ENCODE data around the gene RMC1. TPM values are rescaled to one million over a fixed set of nuclear protein-coding genes. Genes with fewer than 3 reads are reported as not detected.

The RMC1 gene
- total RNA-seq, 2 experiments from 2014 or later: 32.8 to 36.2 TPM

- BruUV-seq (replicated peaks): no TSS peak
- no peak overlapping the region for H3K4me2 ChIP-seq (ENCODE audit: low read length)
- no peak overlapping the region for H2AFZ ChIP-seq (ENCODE audit: low read length)
- H4K20me1 ChIP-seq (ENCODE audit: insufficient read depth, low read length): no peaks in the 10 kb centered on the region
- H3K79me2 ChIP-seq (ENCODE audit: insufficient read depth, low read depth, low read length): no peaks in the 10 kb centered on the region
- CTCF ChIA-PET (ENCODE audit: unreplicated experiment): interaction anchor here (0.6 kb wide), 1 partner anchor 11 kb away, joined by 3 read pairs; no protein-coding TSS in a partner anchor
- TF ChIP-seq CTCF (conservative IDR thresholded peaks at IDR 0.05; ENCODE audit: low read length) (no peak), EZH2phosphoT487 (IDR thresholded peaks at IDR 0.05; ENCODE audit: borderline replicate concordance, low read depth, low read length) (no peak)
- H3K4me3 ChIP-seq (ENCODE audit: low read depth, low read length, poor library complexity, severe bottlenecking): no peak overlapping the region
- no peaks in the 10 kb centered on the region for H3K9me2 ChIP-seq (ENCODE audit: insufficient read depth, low read length)
- H3K4me1 ChIP-seq (ENCODE audit: insufficient read depth, low read length, poor library complexity, severe bottlenecking): no peaks in the 10 kb centered on the region
- H3K36me3 ChIP-seq (ENCODE audit: insufficient read depth, low read length): peaks cover 93% of the 10 kb centered on the region
- DNase-seq (ENCODE audit: low spot score): no peak
- intact Hi-C loops (cut with micrococcal nuclease; ENCODE audit: unreplicated experiment): no loop called here
- POLR2A ChIA-PET: interaction anchor here (0.7 to 1.1 kb wide), 3 partner anchors 10 to 1817 kb away, joined by 3 to 4 read pairs (median 4); no protein-coding TSS in a partner anchor
- H3K27ac ChIP-seq (ENCODE audit: low read depth, low read length, poor library complexity, severe bottlenecking): no peak overlapping the region
- H3K9me3 ChIP-seq (ENCODE audit: low read length): no peaks in the 10 kb centered on the region
These were observed 34.4 kb upstream of the RMC1 start for GRCh38 chr18:23468753-23469459.

GRCh38 chr18:23470620-23471387, 32.5 kb upstream of the RMC1 start:
- peaks cover 92% of the 10 kb centered on the region for H3K36me3 ChIP-seq (ENCODE audit: insufficient read depth, low read length)
- H4K20me1 ChIP-seq (ENCODE audit: insufficient read depth, low read length): no peaks in the 10 kb centered on the region
- no peaks in the 10 kb centered on the region for H3K9me2 ChIP-seq (ENCODE audit: insufficient read depth, low read length)
- CTCF ChIA-PET (ENCODE audit: unreplicated experiment): no interaction called here
- no peaks in the 10 kb centered on the region for H3K9me3 ChIP-seq (ENCODE audit: low read length)
- no peaks in the 10 kb centered on the region for H3K4me1 ChIP-seq (ENCODE audit: insufficient read depth, low read length, poor library complexity, severe bottlenecking)
- H3K79me2 ChIP-seq (ENCODE audit: insufficient read depth, low read depth, low read length): no peaks in the 10 kb centered on the region
- H3K27ac ChIP-seq (ENCODE audit: low read depth, low read length, poor library complexity, severe bottlenecking): no peak overlapping the region
- no peak for DNase-seq (ENCODE audit: low spot score)
- BruUV-seq (replicated peaks): no TSS peak
- no peak overlapping the region for H3K4me2 ChIP-seq (ENCODE audit: low read length)
- POLR2A ChIA-PET: interaction anchor here (1.0 to 1.9 kb wide), 4 partner anchors 13 to 28 kb away, joined by 3 to 9 read pairs (median 3); no protein-coding TSS in a partner anchor
- no peak overlapping the region for H2AFZ ChIP-seq (ENCODE audit: low read length)
- intact Hi-C loops (cut with micrococcal nuclease; ENCODE audit: unreplicated experiment): no loop called here
- no peak for TF ChIP-seq CTCF (conservative IDR thresholded peaks at IDR 0.05; ENCODE audit: low read length)
- TF ChIP-seq EZH2phosphoT487 (IDR thresholded peaks at IDR 0.05; ENCODE audit: borderline replicate concordance, low read depth, low read length): no peak
- no peak overlapping the region for H3K4me3 ChIP-seq (ENCODE audit: low read depth, low read length, poor library complexity, severe bottlenecking)
